SK-N-SH (cell line): ENCODE measurements around the gene HEPHL1.

Experiments used
- CTCF ChIP-seq: fragments of 200-600 bp; sonication (generic); IDR thresholded peaks from 2 replicates; pipeline ENCODE4 v1.6.1; 2017; ENCODE audit warnings: antibody characterized with exemption, mild to moderate bottlenecking, moderate library complexity
- EP300 ChIP-seq, 2 experiments: IDR thresholded peaks; 2 replicates each; pipeline versions ENCODE4 v1.4.0 to v1.6.1; 2012; ENCODE audit warnings: borderline replicate concordance in 1 of 2, low read depth in 1 of 2, low read length in 1 of 2
- GABPA ChIP-seq: IDR thresholded peaks from 2 replicates; pipeline ENCODE4 v1.4.0; 2012; ENCODE audit warnings: low read depth, mild to moderate bottlenecking
- GATA2 ChIP-seq: sonication (generic); formaldehyde crosslinking; IDR thresholded peaks from 2 replicates; pipeline ENCODE4 v1.5.0; 2020; ENCODE audit warnings: mild to moderate bottlenecking, missing genetic modification reagents
- MXI1 ChIP-seq: IDR thresholded peaks from 2 replicates; pipeline ENCODE4 v1.6.1; 2012; ENCODE audit warnings: mild to moderate bottlenecking, low read depth, low read length, improper control_type of control experiment
- NRF1 ChIP-seq: IDR thresholded peaks from 2 replicates; pipeline ENCODE4 v1.6.1; 2012; ENCODE audit warnings: low read depth, mild to moderate bottlenecking, low read length
- POLR2AphosphoS5 ChIP-seq: IDR thresholded peaks from 2 replicates; pipeline ENCODE4 v1.6.1; 2012; ENCODE audit warnings: low read depth, low read length
- RFX5 ChIP-seq: IDR thresholded peaks from 2 replicates; pipeline ENCODE4 v1.6.1; 2012; ENCODE audit warnings: mild to moderate bottlenecking, improper control_type of control experiment, low read length
- SMC3 ChIP-seq: IDR thresholded peaks from 2 replicates; pipeline ENCODE4 v1.6.1; 2012; ENCODE audit warnings: low read depth, low read length, improper control_type of control experiment
- TAF1 ChIP-seq: IDR thresholded peaks from 2 replicates; pipeline ENCODE4 v1.6.1; 2012; ENCODE audit warnings: low read depth, mild to moderate bottlenecking, low read length, moderate library complexity, borderline replicate concordance
- YY1 ChIP-seq: IDR thresholded peaks from 2 replicates; pipeline ENCODE4 v1.4.0; 2012; ENCODE audit warnings: low read depth, mild to moderate bottlenecking
- TF ChIP-seq, protein P1 (sequence below): IDR thresholded peaks from 2 replicates; pipeline ENCODE4 v1.4.0; 2012; ENCODE audit warnings: low read depth

- TF ChIP-seq SMC3 = no peak
- TF ChIP-seq NRF1 = no peak
- TF ChIP-seq YY1 = no peak
- TF ChIP-seq MXI1 = no peak
- no peak for TF ChIP-seq GABPA
- no peak for TF ChIP-seq POLR2AphosphoS5
- TF ChIP-seq EP300 (IDR thresholded peaks at IDR 0.05; ENCODE audit: borderline replicate concordance in 1 of 2, low read depth in 1 of 2, low read length in 1 of 2) = no peak
- no peak for TF ChIP-seq RFX5
- TF ChIP-seq TAF1 = no peak
- TF ChIP-seq GATA2 (CRISPR knock-in tag) = no peak
- TF ChIP-seq CTCF = no peak
- TF ChIP-seq, protein P1, sequence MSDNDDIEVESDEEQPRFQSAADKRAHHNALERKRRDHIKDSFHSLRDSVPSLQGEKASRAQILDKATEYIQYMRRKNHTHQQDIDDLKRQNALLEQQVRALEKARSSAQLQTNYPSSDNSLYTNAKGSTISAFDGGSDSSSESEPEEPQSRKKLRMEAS = no peak
Measured at GRCh38 chr11:94112206-94112953, 91.2 kb downstream of the HEPHL1 start.
